Stimulated activated CD8-positive, alpha-beta memory T cell treated with anti-CD3 and anti-CD28 coated beads, Interleukin-12 subunit alpha, Interleukin-12 subunit beta, amount 100 ng/mL, for 24 hours (primary cell): ENCODE data around the gene YAE1.

Experiments used
- DNase-seq: peaks from one replicate; pipeline ENCODE4 v3.0.0-alpha.2; 2020; ENCODE audit errors: extremely low read depth

The YAE1 gene

GRCh38 chr7:39554583-39555165 is 11.5 kb upstream of the YAE1 start:
- no peak for DNase-seq

GRCh38 chr7:39557222-39557621 is 9.0 kb upstream of the YAE1 start:
- DNase-seq, result no peak

GRCh38 chr7:39557911-39558310 is 8.3 kb upstream of the YAE1 start:
- no peak for DNase-seq

- no peak for DNase-seq
Measured at GRCh38 chr7:39560408-39560807, 5.8 kb upstream of the YAE1 start.

- no peak for DNase-seq
Measured at GRCh38 chr7:39560997-39561396, 5.2 kb upstream of the YAE1 start.

GRCh38 chr7:39565538-39565937 is 666 bp upstream of the YAE1 start:
- no peak for DNase-seq

GRCh38 chr7:39567294-39567693 is 1.1 kb downstream of the YAE1 start:
- no peak for DNase-seq

GRCh38 chr7:39574673-39575349 is 8.6 kb downstream of the YAE1 start:
- no peak for DNase-seq

GRCh38 chr7:39577229-39577874 is 11.1 kb downstream of the YAE1 start:
- no peak for DNase-seq

GRCh38 chr7:39580149-39580874 is 14.1 kb downstream of the YAE1 start:
- peak; percentile 22 for DNase-seq

- DNase-seq, result no peak
Measured at GRCh38 chr7:39582536-39582935, 16.3 kb downstream of the YAE1 start.

GRCh38 chr7:39583539-39583938 is 17.3 kb downstream of the YAE1 start:
- no peak for DNase-seq

GRCh38 chr7:39587393-39587792 is 21.2 kb downstream of the YAE1 start:
- DNase-seq, result no peak

- DNase-seq, result no peak
Measured at GRCh38 chr7:39588416-39588815, 22.2 kb downstream of the YAE1 start.

GRCh38 chr7:39589323-39590111 is 23.3 kb downstream of the YAE1 start:
- DNase-seq, result peak; percentile 35

- DNase-seq, result no peak
Measured at GRCh38 chr7:39592586-39592985, 26.4 kb downstream of the YAE1 start.

- no peak for DNase-seq
Measured at GRCh38 chr7:39594988-39595620, 28.9 kb downstream of the YAE1 start.

- no peak for DNase-seq
Measured at GRCh38 chr7:39602351-39602750, 36.1 kb downstream of the YAE1 start.

GRCh38 chr7:39603924-39604323 is 37.7 kb downstream of the YAE1 start:
- no peak for DNase-seq

GRCh38 chr7:39605087-39605486 is 38.9 kb downstream of the YAE1 start:
- no peak for DNase-seq

GRCh38 chr7:39606352-39606751 is 40.1 kb downstream of the YAE1 start:
- DNase-seq, result no peak
